HG03135 (cell line): ENCODE data around the gene ARMC9.
"Not testable (repeated sequence)": the region's sequence is repeated elsewhere in the genome, so short reads cannot be mapped to it uniquely, and the experiment has no call there.

Source experiments
- ATAC-seq: cut with Tn5 transposase; IDR thresholded peaks from one replicate; pipeline ENCODE4 v1.9.1; 2021; ENCODE audit warnings: mild to moderate bottlenecking, moderate library complexity; ENCODE audit not compliant: unreplicated experiment

ARMC9 gene

GRCh38 chr2:231241755-231242507 is 43.5 kb downstream of the ARMC9 start:
- ATAC-seq: no peak

DNA sequence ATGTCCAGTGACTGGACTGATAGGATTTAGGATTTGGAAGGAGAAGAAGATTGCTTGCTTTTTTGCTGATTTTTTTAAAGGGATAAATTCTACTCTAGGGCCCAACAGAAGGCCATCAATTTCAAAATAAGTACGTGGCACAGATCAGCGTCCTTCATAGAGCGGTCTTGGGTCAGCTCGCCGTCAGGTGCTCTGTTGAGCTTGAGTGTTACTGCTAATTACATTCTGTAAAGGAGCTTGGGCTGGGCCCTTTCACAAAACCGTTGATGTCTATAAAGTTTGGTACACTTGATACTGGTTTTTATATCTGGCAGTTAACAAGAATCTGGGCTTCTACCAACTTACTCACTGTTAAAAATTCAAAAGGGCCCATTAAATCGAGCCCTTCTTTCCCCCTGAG is 45.4 kb downstream of the ARMC9 start:
- no peak for ATAC-seq

DNA sequence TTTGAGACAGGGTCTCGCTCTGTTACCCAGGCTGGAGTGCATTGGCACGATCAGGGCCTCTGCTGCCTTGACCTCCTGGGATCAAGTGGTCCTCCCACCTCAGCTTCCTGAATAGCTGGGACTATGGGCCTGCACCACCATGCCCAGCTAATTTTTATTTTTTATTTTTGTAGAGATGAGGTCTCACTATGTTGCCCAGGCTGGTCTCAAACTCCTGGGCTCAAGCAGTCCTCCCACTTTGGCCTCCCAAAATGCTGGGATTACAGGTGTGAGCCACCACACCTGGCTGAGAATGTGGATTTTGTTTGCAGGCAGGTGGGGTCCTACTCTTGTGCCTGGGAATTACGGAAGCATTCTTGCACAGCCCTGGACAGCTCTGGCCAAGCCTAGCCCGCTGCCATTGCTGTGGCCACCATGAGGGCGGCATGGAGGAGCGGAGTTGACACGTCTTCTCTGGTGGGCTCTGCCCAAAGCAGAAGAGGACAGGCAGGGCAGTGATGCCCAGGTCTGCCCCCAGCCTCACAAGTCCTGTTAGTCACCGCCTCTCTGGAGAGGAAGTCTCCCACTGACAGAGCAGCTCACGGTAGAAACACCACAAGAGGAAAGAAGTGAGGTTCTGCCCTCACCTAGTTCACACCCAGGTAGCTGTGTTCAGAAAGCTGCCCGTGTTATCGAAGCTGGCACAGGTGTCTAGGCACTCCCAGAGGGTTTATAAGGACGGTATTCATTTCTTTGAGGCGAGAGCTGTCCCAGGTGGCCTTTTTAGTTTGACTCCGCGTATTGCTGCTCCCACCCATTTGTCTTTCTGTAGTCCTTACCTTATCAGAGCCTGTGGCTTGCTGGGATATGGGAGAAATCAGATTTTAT is 46.2 kb downstream of the ARMC9 start:
- no peak for ATAC-seq

- ATAC-seq: no peak
These were observed 47.0 kb downstream of the ARMC9 start for GRCh38 chr2:231245249-231246094.

GRCh38 chr2:231246171-231246842 is 47.9 kb downstream of the ARMC9 start:
- no peak for ATAC-seq

GRCh38 chr2:231250146-231250545 is 51.7 kb downstream of the ARMC9 start:
- no peak for ATAC-seq

- no peak for ATAC-seq
These were observed 52.3 kb downstream of the ARMC9 start for GRCh38 chr2:231250698-231251097.

GRCh38 chr2:231253292-231253691 is 54.9 kb downstream of the ARMC9 start:
- ATAC-seq: not testable (repeated sequence)

GRCh38 chr2:231256494-231256893 is 58.1 kb downstream of the ARMC9 start:
- no peak for ATAC-seq

GRCh38 chr2:231257763-231258162 is 59.3 kb downstream of the ARMC9 start:
- ATAC-seq: no peak

DNA sequence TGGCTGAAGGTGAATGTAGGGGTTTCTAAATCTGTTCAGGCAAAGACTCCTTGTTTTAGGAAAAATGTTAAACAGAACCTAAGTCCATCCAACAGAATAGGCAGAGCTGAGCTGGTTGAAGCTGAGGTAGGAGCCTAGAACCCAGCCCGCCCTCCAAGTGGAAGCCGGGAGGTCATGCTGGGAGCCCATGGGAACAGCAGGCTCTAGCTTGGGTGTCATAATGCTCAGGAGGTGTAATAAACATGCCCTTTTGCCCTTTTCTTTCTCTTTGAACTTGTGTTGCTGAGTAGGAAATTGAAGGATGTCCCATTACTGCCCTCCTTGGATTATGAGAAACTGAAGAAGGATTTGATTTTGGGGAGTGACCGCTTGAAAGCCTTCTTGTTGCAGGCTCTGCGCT is 60.3 kb downstream of the ARMC9 start:
- ATAC-seq: no peak

- ATAC-seq: no peak
These were observed 60.7 kb downstream of the ARMC9 start for GRCh38 chr2:231259104-231259503.

GRCh38 chr2:231260442-231261208 is 62.2 kb downstream of the ARMC9 start:
- ATAC-seq: no peak

DNA sequence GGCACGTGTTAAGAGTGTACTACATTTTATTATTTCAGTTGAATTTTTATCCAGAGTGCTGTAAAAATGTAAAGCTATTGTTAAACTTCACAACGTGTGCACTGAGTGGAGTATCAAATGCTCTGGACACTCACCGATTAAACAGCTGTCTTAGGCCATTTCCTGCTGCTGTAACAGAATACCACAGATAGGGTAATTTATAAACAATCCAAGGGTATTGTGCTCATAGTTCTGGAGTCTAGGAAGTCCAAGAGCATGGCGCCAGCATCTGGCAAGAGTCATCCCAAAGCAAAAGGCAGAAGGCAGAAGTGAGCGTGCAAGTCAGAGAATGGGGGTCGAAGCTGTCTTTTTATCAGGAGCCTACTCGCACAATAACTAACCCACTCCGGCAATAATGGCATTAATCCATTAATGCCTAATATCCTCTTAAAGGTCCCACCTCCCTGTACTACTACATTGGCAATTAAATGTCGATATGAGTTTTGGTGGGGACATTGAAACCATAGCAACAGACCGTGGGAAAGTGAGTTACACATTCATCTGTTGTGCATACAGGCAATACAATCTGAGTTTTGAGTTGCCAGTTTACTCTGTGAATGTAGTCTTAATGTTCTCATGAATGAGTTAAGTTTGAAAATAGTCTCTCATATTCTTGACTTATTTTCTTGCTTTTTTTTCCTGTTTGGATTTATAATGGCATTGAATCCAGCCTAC is 64.8 kb downstream of the ARMC9 start:
- ATAC-seq: no peak

GRCh38 chr2:231270221-231271114 is 72.0 kb downstream of the ARMC9 start:
- ATAC-seq: no peak

DNA sequence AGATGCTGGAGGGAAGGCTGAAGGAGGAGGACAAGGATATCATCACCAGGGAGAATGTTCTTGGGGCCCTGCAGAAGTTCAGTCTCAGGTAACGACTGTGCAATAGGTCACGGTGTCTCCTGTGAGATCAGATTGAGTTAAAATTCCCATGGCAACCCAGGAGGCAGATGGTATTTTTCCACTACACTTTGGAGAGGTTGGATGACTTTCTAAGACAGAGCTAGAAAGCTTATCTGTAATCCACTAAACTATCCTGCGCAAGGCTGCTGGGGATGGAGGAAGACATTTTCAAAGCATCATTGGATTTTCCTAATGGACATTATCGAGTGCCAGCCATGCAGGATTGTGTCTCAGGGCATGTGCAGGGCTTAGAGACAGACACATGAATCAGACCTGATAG is 74.6 kb downstream of the ARMC9 start:
- no peak for ATAC-seq

DNA sequence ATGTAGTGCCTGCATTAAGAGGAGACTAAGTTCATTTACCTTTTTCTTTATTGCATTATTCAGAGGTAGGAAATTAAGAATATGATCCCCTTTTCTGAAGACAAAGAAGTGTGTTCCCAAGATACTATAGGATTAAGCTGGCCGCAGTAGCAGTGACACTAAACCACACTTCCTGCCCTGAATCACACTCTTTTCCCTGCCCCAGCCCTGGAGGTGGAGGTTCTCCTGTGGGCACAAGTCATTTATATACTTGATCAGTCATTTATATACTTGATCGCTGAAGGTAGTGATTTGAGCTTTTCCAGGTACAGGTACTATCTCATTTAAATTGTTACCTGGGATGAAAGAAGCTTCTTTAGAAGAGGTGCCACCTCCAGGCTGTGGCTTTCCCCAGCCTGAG is 78.6 kb downstream of the ARMC9 start:
- no peak for ATAC-seq

- no peak for ATAC-seq
These were observed 79.5 kb downstream of the ARMC9 start for GRCh38 chr2:231277962-231278361.
